ENCODE results near the gene FLNB. TPM values are rescaled to one million over a fixed set of nuclear protein-coding genes. Genes with fewer than 3 reads are reported as not detected.

FLNB gene, protein sequence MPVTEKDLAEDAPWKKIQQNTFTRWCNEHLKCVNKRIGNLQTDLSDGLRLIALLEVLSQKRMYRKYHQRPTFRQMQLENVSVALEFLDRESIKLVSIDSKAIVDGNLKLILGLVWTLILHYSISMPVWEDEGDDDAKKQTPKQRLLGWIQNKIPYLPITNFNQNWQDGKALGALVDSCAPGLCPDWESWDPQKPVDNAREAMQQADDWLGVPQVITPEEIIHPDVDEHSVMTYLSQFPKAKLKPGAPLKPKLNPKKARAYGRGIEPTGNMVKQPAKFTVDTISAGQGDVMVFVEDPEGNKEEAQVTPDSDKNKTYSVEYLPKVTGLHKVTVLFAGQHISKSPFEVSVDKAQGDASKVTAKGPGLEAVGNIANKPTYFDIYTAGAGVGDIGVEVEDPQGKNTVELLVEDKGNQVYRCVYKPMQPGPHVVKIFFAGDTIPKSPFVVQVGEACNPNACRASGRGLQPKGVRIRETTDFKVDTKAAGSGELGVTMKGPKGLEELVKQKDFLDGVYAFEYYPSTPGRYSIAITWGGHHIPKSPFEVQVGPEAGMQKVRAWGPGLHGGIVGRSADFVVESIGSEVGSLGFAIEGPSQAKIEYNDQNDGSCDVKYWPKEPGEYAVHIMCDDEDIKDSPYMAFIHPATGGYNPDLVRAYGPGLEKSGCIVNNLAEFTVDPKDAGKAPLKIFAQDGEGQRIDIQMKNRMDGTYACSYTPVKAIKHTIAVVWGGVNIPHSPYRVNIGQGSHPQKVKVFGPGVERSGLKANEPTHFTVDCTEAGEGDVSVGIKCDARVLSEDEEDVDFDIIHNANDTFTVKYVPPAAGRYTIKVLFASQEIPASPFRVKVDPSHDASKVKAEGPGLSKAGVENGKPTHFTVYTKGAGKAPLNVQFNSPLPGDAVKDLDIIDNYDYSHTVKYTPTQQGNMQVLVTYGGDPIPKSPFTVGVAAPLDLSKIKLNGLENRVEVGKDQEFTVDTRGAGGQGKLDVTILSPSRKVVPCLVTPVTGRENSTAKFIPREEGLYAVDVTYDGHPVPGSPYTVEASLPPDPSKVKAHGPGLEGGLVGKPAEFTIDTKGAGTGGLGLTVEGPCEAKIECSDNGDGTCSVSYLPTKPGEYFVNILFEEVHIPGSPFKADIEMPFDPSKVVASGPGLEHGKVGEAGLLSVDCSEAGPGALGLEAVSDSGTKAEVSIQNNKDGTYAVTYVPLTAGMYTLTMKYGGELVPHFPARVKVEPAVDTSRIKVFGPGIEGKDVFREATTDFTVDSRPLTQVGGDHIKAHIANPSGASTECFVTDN (N-terminal part only)
- total RNA-seq (2014; rRNA removed; shearing (Covaris generic)): 47.2 and 57.1 TPM in 2 replicates

DNA sequence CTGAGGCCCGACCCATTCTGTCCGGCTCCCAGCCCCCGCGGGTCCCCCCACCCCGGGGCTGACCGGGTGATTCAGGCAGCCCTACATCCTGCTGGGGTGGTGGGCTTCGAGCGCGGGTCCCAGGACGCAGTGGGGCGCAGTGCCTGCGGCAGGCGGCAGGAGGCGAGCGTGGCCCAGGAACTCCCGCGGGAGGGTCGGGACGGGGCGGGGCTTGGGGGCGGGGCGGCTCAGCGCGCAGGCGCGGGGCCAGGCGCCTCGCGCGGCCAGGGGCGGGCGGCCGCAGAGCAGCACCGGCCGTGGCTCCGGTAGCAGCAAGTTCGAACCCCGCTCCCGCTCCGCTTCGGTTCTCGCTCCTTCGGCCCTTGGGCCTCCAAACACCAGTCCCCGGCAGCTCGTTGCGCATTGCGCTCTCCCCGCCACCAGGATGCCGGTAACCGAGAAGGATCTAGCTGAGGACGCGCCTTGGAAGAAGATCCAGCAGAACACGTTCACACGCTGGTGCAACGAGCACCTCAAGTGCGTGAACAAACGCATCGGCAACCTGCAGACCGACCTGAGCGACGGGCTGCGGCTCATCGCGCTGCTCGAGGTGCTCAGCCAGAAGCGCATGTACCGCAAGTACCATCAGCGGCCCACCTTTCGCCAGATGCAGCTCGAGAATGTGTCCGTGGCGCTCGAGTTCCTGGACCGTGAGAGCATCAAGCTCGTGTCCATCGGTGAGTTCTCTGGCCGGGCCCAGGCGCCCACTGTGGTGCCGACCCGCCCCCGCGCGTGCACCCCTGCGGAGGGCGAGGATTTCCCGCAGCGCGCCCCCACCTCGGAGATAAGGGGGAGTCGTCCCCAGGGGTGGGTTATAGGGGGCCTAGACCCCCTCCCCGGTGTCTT is at the start of gene FLNB:
TSS of gene FLNB (plus strand) at position 282 of the 885 bp plus-strand sequence. CDS start at position 425, 143 bp downstream.
- DNase-seq (ENCODE audit: low spot score): peak; percentile 29

- no peak for DNase-seq (ENCODE audit: low spot score)
These were observed 49.4 kb upstream of the FLNB start for GRCh38 chr3:57958642-57959422.

DNA sequence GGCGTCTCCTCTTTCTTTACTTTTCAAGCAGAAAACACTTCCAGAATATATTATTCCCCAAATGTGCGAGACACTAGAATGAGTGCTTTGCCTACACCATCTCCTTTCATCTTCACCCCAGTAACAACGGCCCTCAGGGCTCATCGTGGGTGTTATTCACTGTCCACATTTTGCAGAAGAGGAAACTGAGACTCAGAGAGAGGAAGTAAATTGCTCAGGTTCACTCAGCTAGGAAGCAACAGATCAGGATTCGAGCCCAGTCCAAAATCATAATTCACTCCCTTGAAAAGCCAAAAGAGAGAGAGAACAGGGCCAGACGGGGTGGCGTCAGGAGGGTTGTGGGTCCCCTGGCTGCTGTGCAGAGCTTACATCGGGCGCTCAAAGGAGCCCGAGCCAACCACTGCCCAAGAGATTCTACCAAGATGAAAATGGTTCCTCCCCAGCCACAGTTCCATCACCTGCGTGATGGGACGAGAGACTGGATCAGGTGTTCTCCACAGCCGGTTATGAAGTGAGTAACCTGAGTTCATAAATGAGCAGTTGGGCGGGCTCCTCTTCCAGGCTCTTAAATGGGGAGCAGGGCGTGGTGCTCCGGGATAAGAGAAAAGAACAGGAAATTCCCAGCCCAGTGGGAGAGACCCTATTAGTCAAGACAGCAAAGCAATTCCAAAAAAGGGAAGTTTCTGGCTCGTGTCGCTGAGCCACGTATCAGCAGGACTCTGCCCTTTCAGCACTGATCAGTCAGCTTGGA is 48.6 kb upstream of the FLNB start:
- no peak for DNase-seq (ENCODE audit: low spot score)

DNA sequence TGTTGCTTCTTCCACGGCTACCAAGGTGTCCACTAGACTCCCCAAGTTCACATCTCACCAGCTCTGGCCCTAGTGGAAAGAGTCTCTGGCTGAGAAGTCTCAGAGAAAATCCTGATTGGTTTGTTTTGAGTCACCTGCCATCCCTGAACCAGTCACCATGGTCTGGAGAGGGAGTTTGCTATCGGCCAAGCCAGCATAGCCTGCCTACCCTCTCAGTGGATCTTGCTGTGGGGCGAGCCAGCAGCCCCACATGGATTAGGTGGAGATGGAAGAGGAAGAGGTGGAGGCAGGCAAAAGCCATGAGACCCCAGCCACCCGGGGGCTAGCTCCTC is 48.1 kb upstream of the FLNB start:
- no peak for DNase-seq (ENCODE audit: low spot score)

GRCh38 chr3:57961177-57961827 is 46.9 kb upstream of the FLNB start:
- DNase-seq (ENCODE audit: low spot score): no peak

DNA sequence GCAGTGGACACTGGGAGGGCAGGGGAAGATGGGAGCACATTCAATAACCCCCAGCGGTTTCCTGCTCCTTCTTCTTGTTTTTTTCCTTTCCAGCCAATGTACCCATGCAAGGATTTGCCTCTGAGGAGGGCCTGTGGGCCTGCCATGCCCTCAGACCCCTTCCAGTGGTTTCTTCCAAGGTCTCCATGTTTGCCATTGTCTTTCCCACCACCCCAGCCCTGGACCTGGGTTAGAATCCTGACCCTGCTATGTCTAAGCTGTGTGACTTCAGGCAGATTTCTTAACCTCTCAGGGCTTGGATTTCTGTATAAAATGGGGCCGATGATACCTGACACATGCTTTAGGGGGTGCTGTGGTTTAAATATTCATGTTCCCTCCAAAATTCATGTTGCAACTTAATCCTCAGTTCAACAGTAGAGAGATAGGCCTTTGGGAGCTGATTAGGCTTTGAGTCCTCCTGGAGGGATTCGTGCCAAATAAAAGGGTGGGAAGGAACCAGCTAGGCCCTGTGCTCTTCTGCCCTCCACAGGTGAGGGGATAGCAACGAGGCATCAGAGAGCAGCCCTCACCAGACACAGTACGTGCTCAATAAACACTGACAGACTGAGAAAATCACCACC is 46.3 kb upstream of the FLNB start:
- peak; percentile 19 for DNase-seq (ENCODE audit: low spot score)

DNA sequence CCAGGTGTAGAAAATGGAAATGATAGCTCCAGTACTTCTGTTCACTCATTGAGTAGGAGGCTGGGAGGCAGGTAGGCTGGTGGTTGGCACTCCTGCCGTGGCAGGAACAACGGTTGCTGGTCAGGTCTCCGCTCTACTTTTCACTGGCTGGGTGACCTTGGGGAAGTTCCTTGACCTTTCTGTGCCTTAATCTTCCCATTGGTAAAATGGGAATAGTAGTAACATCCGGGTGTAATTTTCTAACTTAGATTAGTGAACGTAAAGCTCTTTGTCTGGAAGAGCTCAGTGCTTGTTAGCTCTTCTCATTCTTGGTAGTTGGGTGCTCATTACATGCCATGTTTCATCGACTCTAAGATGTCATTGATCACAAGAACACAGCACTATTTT is 45.8 kb upstream of the FLNB start:
- no peak for DNase-seq (ENCODE audit: low spot score)

- no peak for DNase-seq (ENCODE audit: low spot score)
These were observed 44.3 kb upstream of the FLNB start for GRCh38 chr3:57963811-57964346.

DNA sequence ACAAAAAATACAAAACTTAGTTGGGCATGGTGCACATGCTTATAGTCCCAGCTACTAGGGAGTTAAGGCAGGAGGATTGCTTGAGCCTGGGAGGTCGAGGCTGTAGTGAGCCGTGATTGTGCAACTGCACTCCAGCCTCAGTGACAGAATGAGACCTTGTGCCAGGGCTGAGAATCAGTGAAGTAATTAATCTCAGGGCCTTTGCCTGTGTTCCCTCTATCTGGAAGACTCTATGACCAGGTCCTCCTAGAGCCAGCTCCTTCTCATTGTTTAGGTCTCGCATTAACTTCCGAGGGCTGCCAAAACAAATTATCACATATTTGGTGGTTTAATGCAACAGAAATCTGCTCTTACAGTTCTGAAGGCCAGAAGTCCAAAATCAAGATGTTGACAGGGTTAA is 41.4 kb upstream of the FLNB start:
- no peak for DNase-seq (ENCODE audit: low spot score)

DNA sequence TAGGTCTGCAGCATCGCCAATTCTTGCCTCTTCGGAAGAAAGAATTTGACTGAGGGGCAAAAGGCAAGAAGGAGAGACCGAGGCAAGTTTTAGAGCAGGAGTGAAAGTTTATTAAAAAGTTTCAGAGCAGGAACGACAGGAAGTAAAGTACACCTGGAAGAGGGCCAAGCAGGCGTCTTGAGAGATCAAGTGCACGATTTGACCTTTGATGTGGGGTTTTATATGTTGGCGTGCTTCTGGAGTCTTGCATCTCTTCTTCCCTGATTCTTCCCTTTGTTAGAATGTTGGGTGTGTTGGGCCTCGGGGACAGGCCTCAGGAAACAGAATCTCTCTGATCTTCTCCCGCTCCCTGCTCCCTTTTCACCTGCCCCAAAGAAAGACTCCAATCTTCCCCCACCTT is 40.6 kb upstream of the FLNB start:
- no peak for DNase-seq (ENCODE audit: low spot score)

- DNase-seq (ENCODE audit: low spot score): no peak
These were observed 39.7 kb upstream of the FLNB start for GRCh38 chr3:57968501-57968900.

- DNase-seq (ENCODE audit: low spot score): no peak
These were observed 36.2 kb upstream of the FLNB start for GRCh38 chr3:57971975-57972374.

DNA sequence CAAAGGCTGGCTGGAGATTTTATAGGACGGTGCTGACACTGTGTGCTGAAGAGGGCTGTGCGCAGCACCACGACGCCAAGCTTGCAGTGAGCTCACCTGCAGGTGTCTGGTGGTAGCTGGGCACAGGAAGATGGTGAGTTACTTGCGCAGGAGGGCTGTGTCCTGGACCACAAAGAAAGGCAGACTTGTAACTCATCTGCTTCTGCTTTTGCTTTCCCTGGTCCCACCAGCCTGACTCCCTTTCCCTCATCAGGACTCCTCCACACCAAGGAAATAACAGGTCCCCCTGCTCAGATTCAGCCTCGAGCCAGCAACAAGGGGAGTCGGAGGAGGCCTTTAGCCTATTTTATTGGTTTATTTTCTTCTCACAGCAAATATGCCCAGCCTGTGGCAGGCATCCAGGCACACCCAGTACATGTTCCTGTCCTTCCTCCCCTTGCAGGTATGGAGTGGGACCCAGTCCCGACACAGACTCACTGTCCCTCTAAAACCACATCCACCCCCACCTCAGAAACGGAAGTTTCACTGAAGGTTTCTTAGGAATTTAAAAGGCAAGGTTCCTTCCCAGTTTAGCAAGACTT is 35.6 kb upstream of the FLNB start:
- no peak for DNase-seq (ENCODE audit: low spot score)

- no peak for DNase-seq (ENCODE audit: low spot score)
These were observed 34.3 kb upstream of the FLNB start for GRCh38 chr3:57973715-57974477.

DNA sequence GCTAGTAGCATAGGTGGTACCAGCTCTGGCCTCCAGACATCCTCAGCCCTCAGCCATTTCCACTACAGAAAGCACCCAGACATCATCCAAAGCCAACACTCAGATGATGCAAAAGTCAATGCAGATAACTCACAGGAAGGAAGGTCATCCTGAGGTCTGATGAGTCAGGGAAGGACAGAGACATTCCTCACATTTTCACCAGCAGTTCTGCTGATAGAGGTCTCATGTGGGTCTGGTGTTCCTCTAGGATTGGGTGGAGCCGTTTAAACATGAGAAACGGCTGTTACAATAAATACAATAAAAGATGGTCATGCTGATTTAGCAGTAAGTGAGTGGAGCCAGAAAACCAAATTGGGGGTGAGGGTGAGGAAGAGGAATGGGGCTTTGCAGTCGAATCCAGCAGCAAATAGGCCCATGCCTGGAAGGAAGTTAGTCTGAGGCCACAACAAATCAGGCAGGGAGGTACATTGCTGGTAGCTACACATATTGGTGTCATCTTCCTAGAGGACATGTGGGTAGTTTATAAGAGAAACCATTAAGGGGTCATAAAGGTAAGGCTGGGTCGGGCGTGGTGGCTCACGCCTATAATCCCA is 33.3 kb upstream of the FLNB start:
- DNase-seq (ENCODE audit: low spot score): peak; percentile 71

DNA sequence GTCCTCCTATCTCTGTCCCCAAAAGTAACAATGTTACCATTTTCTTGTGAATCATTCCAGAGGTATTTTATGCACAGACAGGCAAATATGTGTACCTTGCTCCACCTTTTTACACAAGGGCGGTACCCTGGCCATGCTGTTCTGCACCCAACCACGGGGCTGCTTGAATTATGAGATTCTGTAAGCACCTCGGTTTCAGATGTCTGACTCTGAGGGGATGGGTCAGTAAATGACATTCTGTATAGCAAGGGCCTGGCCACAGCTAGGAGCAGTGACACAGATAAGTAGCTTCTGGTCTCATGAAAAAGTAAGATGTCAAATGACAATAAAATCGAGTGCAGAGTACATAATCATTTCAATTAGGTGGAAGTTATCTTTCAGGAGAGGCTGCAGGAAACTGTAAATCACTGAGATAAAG is 30.4 kb upstream of the FLNB start:
- DNase-seq (ENCODE audit: low spot score): no peak

GRCh38 chr3:57978316-57978715 is 29.9 kb upstream of the FLNB start:
- no peak for DNase-seq (ENCODE audit: low spot score)
